Colonic mucosa (tissue), 4 donors: ENCODE measurements around the gene BTRC. TPM values are rescaled to one million over a fixed set of nuclear protein-coding genes. Genes with fewer than 3 reads are reported as not detected.

Source experiments
- DNase-seq: peaks from one replicate; pipeline ENCODE4 v3.0.0-alpha.2; 2020
- H3K27ac ChIP-seq: fragments of 200-600 bp; one replicate; pipeline ENCODE4 v1.8.0; 2021
- H3K27me3 ChIP-seq: fragments of 200-600 bp; one replicate; pipeline ENCODE4 v1.8.0; 2021
- H3K36me3 ChIP-seq: fragments of 200-600 bp; one replicate; pipeline ENCODE4 v1.8.0; 2021
- H3K4me1 ChIP-seq: fragments of 200-600 bp; one replicate; pipeline ENCODE4 v1.8.0; 2021; ENCODE audit warnings: mild to moderate bottlenecking
- H3K4me3 ChIP-seq: fragments of 200-600 bp; one replicate; pipeline ENCODE4 v1.8.0; 2021
- H3K9ac ChIP-seq, 2 donors: one replicate each; pipeline ENCODE4 v1.7.0; 2013; ENCODE audit warnings: control low read depth in 2 of 2, low read depth in 2 of 2, low read length in 2 of 2
- H3K9me3 ChIP-seq: fragments of 200-600 bp; one replicate; pipeline ENCODE4 v1.8.0; 2021
- CTCF ChIP-seq: fragments of 200-600 bp; IDR thresholded peaks from one replicate; pipeline ENCODE4 v1.8.0; 2022; ENCODE audit warnings: antibody characterized with exemption, mild to moderate bottlenecking
- intact Hi-C: fragments of 100-400 bp; cut with DNase I; formaldehyde crosslinking; loops from one replicate; pipeline ENCODE4 v1.14.1; 2022
- total RNA-seq, 2 donors: library from RNA; stranded (reverse); fragmentation: NEBNext Ultra II Directional in 1 of 2; extraction: Animal tissue kit (Norgen Biotek cat#: 25700) in 1 of 2; gene quantifications; one replicate each; pipeline ENCODE4 v1.2.1, GENCODE V29; 2021
- donor health status: healthy.
- donor health status: DM: no; HTN: no; CAD: no.
- donor health status: DM: no; HTN: no; CAD: no.

The BTRC gene
- total RNA-seq, 2 donors from 2014 or later = 9.9 to 10.5 TPM

- no peak for TF ChIP-seq CTCF
- no peak overlapping the region for H3K27ac ChIP-seq
- intact Hi-C loops = no loop called here
- no peaks in the 10 kb centered on the region for H3K9me3 ChIP-seq
- H3K9ac ChIP-seq = no peak overlapping the region
- no peak for DNase-seq
- no peaks in the 10 kb centered on the region for H3K4me1 ChIP-seq
- H3K36me3 ChIP-seq = no peaks in the 10 kb centered on the region
- no peak overlapping the region for H3K4me3 ChIP-seq
- H3K27me3 ChIP-seq = no peaks in the 10 kb centered on the region
These were observed 71.6 kb downstream of the BTRC start for GRCh38 chr10:101425535-101425934.

- no peaks in the 10 kb centered on the region for H3K36me3 ChIP-seq
- H3K9ac ChIP-seq = no peak overlapping the region
- no peak for TF ChIP-seq CTCF
- no peak overlapping the region for H3K27ac ChIP-seq
- no peaks in the 10 kb centered on the region for H3K4me1 ChIP-seq
- intact Hi-C loops = no loop called here
- H3K9me3 ChIP-seq = no peaks in the 10 kb centered on the region
- H3K4me3 ChIP-seq = no peak overlapping the region
- H3K27me3 ChIP-seq = no peaks in the 10 kb centered on the region
- DNase-seq = no peak
These were observed 74.1 kb downstream of the BTRC start for GRCh38 chr10:101428036-101428435.

- no peak overlapping the region for H3K4me3 ChIP-seq
- no peak overlapping the region for H3K27ac ChIP-seq
- no peaks in the 10 kb centered on the region for H3K36me3 ChIP-seq
- no peak for DNase-seq
- intact Hi-C loops = no loop called here
- no peak for TF ChIP-seq CTCF
- H3K4me1 ChIP-seq = no peaks in the 10 kb centered on the region
- no peak overlapping the region for H3K9ac ChIP-seq
- no peaks in the 10 kb centered on the region for H3K9me3 ChIP-seq
- H3K27me3 ChIP-seq = no peaks in the 10 kb centered on the region
These were observed 75.5 kb downstream of the BTRC start for GRCh38 chr10:101429423-101429822.

- TF ChIP-seq CTCF = no peak
- Histone ChIP-seq H3K9ac (no peak overlapping the region), H3K4me3 (no peak overlapping the region), H3K36me3 (no peaks in the 10 kb centered on the region), H3K27ac (no peak overlapping the region), H3K4me1 (no peaks in the 10 kb centered on the region), H3K9me3 (no peaks in the 10 kb centered on the region), H3K27me3 (no peaks in the 10 kb centered on the region)
- intact Hi-C loops = no loop called here
- DNase-seq = no peak
These were observed 82.3 kb downstream of the BTRC start for GRCh38 chr10:101436302-101436701.

- no peak overlapping the region for H3K4me3 ChIP-seq
- H3K9ac ChIP-seq = no peak overlapping the region
- H3K27me3 ChIP-seq = no peaks in the 10 kb centered on the region
- no peaks in the 10 kb centered on the region for H3K9me3 ChIP-seq
- intact Hi-C loops = no loop called here
- DNase-seq = no peak
- no peaks in the 10 kb centered on the region for H3K4me1 ChIP-seq
- TF ChIP-seq CTCF = no peak
- no peaks in the 10 kb centered on the region for H3K36me3 ChIP-seq
- no peak overlapping the region for H3K27ac ChIP-seq
These were observed 85.0 kb downstream of the BTRC start for GRCh38 chr10:101438881-101439391.
